Large intestine (tissue), 3 donors: Measurements from ENCODE around the gene PRDM12. TPM values are rescaled to one million over a fixed set of nuclear protein-coding genes. Genes with fewer than 3 reads are reported as not detected.

Experiments
- DNase-seq, 2 donors: peaks; one replicate each; pipeline versions ENCODE4 v3.0.0 to v3.0.0-alpha.2; 2013
- H3K27ac ChIP-seq: one replicate; pipeline ENCODE4 v1.5.1; 2013; ENCODE audit warnings: low read length
- H3K27me3 ChIP-seq: 2 replicates; pipeline ENCODE4 v1.6.1; 2013; ENCODE audit warnings: low read length; ENCODE audit not compliant: control insufficient read depth, insufficient read depth
- H3K36me3 ChIP-seq: 2 replicates; pipeline ENCODE4 v1.6.1; 2013; ENCODE audit warnings: low read length; ENCODE audit not compliant: control insufficient read depth, insufficient read depth
- H3K4me1 ChIP-seq: one replicate; pipeline ENCODE4 v1.6.1; 2013; ENCODE audit warnings: low read length; ENCODE audit not compliant: control insufficient read depth, insufficient read depth
- H3K4me3 ChIP-seq: one replicate; pipeline ENCODE4 v1.5.1; 2013; ENCODE audit warnings: low read length
- H3K9me3 ChIP-seq: one replicate; pipeline ENCODE4 v1.6.1; 2013; ENCODE audit warnings: mild to moderate bottlenecking, low read depth, low read length, moderate library complexity; ENCODE audit not compliant: control insufficient read depth
- WGBS: methylation state at CpG from one replicate; pipeline ENCODE4 v1.1.5; 2013; ENCODE audit warnings: low lambda C conversion rate; ENCODE audit not compliant: insufficient coverage; 5-methylcytosine and 5-hydroxymethylcytosine counted together
- polyA plus RNA-seq: library from polyadenylated mRNA; unstranded; fragments of 120-200 nt; gene quantifications from one replicate; pipeline ENCODE4 v1.2.1, GENCODE V29; 2013

Gene PRDM12
- polyA plus RNA-seq, 1 donor = 0.04 TPM

GRCh38 chr9:130707225-130707976 is 43.0 kb downstream of the PRDM12 start:
- H3K4me1 ChIP-seq = no peaks in the 10 kb centered on the region
- H3K27me3 ChIP-seq = no peaks in the 10 kb centered on the region
- DNase-seq = peak; percentile 42 to 62
- WGBS = 0% methylated on average over 1 of the region's 9 CpGs
- peaks cover 22% of the 10 kb centered on the region for H3K36me3 ChIP-seq
- H3K27ac ChIP-seq = no peak overlapping the region
- no peak overlapping the region for H3K4me3 ChIP-seq
- H3K9me3 ChIP-seq = no peaks in the 10 kb centered on the region

GRCh38 chr9:130710822-130711352 is 46.5 kb downstream of the PRDM12 start:
- WGBS = 90% methylated on average over 2 of the region's 8 CpGs

GRCh38 chr9:130711469-130711868 is 47.1 kb downstream of the PRDM12 start:
- Histone ChIP-seq H3K27me3 (no peaks in the 10 kb centered on the region), H3K4me3 (no peak overlapping the region), H3K9me3 (no peaks in the 10 kb centered on the region), H3K27ac (no peak overlapping the region), H3K36me3 (no peaks in the 10 kb centered on the region), H3K4me1 (peaks cover 1% of the 10 kb centered on the region)
- no peak for DNase-seq
- 91% methylated on average over 3 of the region's 8 CpGs for WGBS

More at GRCh38 chr9:130710822-130711352, 46.5 kb downstream of the PRDM12 start:
- Histone ChIP-seq H3K27ac (no peak overlapping the region), H3K36me3 (peaks cover 2% of the 10 kb centered on the region), H3K27me3 (no peaks in the 10 kb centered on the region), H3K4me3 (no peak overlapping the region), H3K9me3 (no peaks in the 10 kb centered on the region), H3K4me1 (no peaks in the 10 kb centered on the region)
- no peak for DNase-seq

GRCh38 chr9:130712564-130713285 is 48.3 kb downstream of the PRDM12 start:
- peak overlapping the region; percentile 99 for H3K4me3 ChIP-seq
- no peaks in the 10 kb centered on the region for H3K9me3 ChIP-seq
- no peaks in the 10 kb centered on the region for H3K36me3 ChIP-seq
- no CpG with 5 or more reads among the region's 68 CpGs for WGBS
- peak overlapping the region; percentile 99 for H3K27ac ChIP-seq
- no peaks in the 10 kb centered on the region for H3K27me3 ChIP-seq
- DNase-seq = peak; percentile 98 to 99
- peaks cover 4% of the 10 kb centered on the region for H3K4me1 ChIP-seq

- H3K9me3 ChIP-seq = no peaks in the 10 kb centered on the region
- peak overlapping the region; percentile 99 for H3K27ac ChIP-seq
- H3K4me3 ChIP-seq = peak overlapping the region; percentile 99
- peaks cover 4% of the 10 kb centered on the region for H3K4me1 ChIP-seq
- peak in 1 of 2 donors; percentile 42 for DNase-seq
- H3K27me3 ChIP-seq = no peaks in the 10 kb centered on the region
- H3K36me3 ChIP-seq = no peaks in the 10 kb centered on the region
- no CpG with 5 or more reads among the region's 37 CpGs for WGBS
Observed at GRCh38 chr9:130713286-130713960, 49.0 kb downstream of the PRDM12 start.

GRCh38 chr9:130714586-130715110 is 50.3 kb downstream of the PRDM12 start:
- H3K4me1 ChIP-seq = peaks cover 4% of the 10 kb centered on the region
- H3K36me3 ChIP-seq = no peaks in the 10 kb centered on the region
- DNase-seq = peak in 1 of 2 donors; percentile 14
- H3K9me3 ChIP-seq = no peaks in the 10 kb centered on the region
- WGBS = no CpG with 5 or more reads among the region's 7 CpGs
- peak overlapping the region; percentile 99 for H3K4me3 ChIP-seq
- H3K27me3 ChIP-seq = no peaks in the 10 kb centered on the region
- peak overlapping the region; percentile 11 for H3K27ac ChIP-seq

- Histone ChIP-seq H3K27me3 (no peaks in the 10 kb centered on the region), H3K9me3 (no peaks in the 10 kb centered on the region), H3K27ac (no peak overlapping the region), H3K36me3 (peaks cover 2% of the 10 kb centered on the region), H3K4me3 (peak overlapping the region; percentile 99), H3K4me1 (peaks cover 4% of the 10 kb centered on the region)
- WGBS = no CpG with 5 or more reads among the region's 3 CpGs
- DNase-seq = no peak
Observed at GRCh38 chr9:130715270-130715669, 50.9 kb downstream of the PRDM12 start.

- Histone ChIP-seq H3K4me1 (peaks cover 4% of the 10 kb centered on the region), H3K36me3 (peaks cover 2% of the 10 kb centered on the region), H3K4me3 (no peak overlapping the region), H3K27me3 (no peaks in the 10 kb centered on the region), H3K9me3 (no peaks in the 10 kb centered on the region), H3K27ac (no peak overlapping the region)
- no peak for DNase-seq
- WGBS = no CpG with 5 or more reads among the region's 3 CpGs
Observed at GRCh38 chr9:130718562-130718961, 54.2 kb downstream of the PRDM12 start.

- no peaks in the 10 kb centered on the region for H3K27me3 ChIP-seq
- peaks cover 2% of the 10 kb centered on the region for H3K36me3 ChIP-seq
- H3K4me3 ChIP-seq = no peak overlapping the region
- no peak overlapping the region for H3K27ac ChIP-seq
- DNase-seq = no peak
- no peaks in the 10 kb centered on the region for H3K9me3 ChIP-seq
- 90% methylated on average over 2 of the region's 10 CpGs for WGBS
- peaks cover 4% of the 10 kb centered on the region for H3K4me1 ChIP-seq
Observed at GRCh38 chr9:130720762-130721161, 56.4 kb downstream of the PRDM12 start.

- H3K4me3 ChIP-seq = no peak overlapping the region
- no peak for DNase-seq
- H3K4me1 ChIP-seq = no peaks in the 10 kb centered on the region
- H3K9me3 ChIP-seq = no peaks in the 10 kb centered on the region
- H3K36me3 ChIP-seq = no peaks in the 10 kb centered on the region
- no peak overlapping the region for H3K27ac ChIP-seq
- no CpG with 5 or more reads among the region's 3 CpGs for WGBS
- H3K27me3 ChIP-seq = no peaks in the 10 kb centered on the region
Observed at GRCh38 chr9:130728721-130729120, 64.3 kb downstream of the PRDM12 start.
